Astrocyte (in vitro differentiated cells and primary cell): ENCODE measurements around the gene TMEM272.

ENCODE experiments used
- EZH2 ChIP-seq: IDR thresholded peaks from 2 replicates; pipeline ENCODE4 v1.6.1; 2012; ENCODE audit warnings: mild to moderate bottlenecking, low read length, inconsistent platforms; ENCODE audit not compliant: insufficient read depth
- TF ChIP-seq, protein P1 (sequence below): IDR thresholded peaks from 2 replicates; pipeline ENCODE4 v1.5.1; 2011; ENCODE audit warnings: low read depth, mild to moderate bottlenecking, inconsistent platforms, low read length, moderate library complexity; ENCODE audit not compliant: insufficient read depth

DNA sequence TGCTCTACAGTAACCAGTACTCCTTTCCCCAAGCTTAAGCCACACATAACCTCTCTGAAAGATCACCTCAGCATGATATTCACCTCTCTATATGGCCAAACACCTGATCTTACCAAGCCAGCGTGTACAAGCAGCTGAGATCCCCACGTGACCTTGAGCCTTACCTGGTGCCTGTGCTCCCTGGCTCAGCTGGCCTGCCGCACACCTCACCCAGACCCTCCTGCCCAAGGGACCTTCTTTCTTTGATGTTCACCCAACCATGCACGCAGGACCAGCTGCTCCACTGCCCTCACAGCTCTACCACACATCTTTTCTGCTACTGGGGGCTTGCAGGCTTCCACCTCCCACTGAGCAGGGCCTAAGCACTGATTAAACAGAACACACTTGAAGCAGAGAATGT, 50.0 kb downstream of the TMEM272 start:
- no peak for TF ChIP-seq EZH2
- TF ChIP-seq, protein P1, sequence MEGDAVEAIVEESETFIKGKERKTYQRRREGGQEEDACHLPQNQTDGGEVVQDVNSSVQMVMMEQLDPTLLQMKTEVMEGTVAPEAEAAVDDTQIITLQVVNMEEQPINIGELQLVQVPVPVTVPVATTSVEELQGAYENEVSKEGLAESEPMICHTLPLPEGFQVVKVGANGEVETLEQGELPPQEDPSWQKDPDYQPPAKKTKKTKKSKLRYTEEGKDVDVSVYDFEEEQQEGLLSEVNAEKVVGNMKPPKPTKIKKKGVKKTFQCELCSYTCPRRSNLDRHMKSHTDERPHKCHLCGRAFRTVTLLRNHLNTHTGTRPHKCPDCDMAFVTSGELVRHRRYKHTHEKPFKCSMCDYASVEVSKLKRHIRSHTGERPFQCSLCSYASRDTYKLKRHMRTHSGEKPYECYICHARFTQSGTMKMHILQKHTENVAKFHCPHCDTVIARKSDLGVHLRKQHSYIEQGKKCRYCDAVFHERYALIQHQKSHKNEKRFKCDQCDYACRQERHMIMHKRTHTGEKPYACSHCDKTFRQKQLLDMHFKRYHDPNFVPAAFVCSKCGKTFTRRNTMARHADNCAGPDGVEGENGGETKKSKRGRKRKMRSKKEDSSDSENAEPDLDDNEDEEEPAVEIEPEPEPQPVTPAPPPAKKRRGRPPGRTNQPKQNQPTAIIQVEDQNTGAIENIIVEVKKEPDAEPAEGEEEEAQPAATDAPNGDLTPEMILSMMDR = no peak
